Stimulated activated naive CD8-positive, alpha-beta T cell treated with anti-CD3 and anti-CD28 coated beads, Interleukin-15, Interleukin-2, amounts not matched to agents 100 ng/mL and 50 ng/mL, for 24 hours (primary cell): ENCODE data around the gene KRTAP19-8.

Source experiments
- H3K27ac Mint-ChIP-seq: one replicate; pipeline ENCODE4 v1.8.0; 2021; ENCODE audit warnings: mild to moderate bottlenecking, mixed read lengths
- H3K27me3 Mint-ChIP-seq: one replicate; pipeline ENCODE4 v1.8.0; 2021; ENCODE audit warnings: mixed read lengths
- H3K36me3 Mint-ChIP-seq: one replicate; pipeline ENCODE4 v1.8.0; 2021; ENCODE audit warnings: low read depth, mixed read lengths
- H3K4me1 Mint-ChIP-seq: one replicate; pipeline ENCODE4 v1.8.0; 2021; ENCODE audit warnings: low read depth, mixed read lengths
- H3K4me3 Mint-ChIP-seq: one replicate; pipeline ENCODE4 v1.8.0; 2021; ENCODE audit warnings: mild to moderate bottlenecking, mixed read lengths
- H3K9me3 Mint-ChIP-seq: one replicate; pipeline ENCODE4 v1.8.0; 2021; ENCODE audit warnings: mixed read lengths

The KRTAP19-8 gene

DNA sequence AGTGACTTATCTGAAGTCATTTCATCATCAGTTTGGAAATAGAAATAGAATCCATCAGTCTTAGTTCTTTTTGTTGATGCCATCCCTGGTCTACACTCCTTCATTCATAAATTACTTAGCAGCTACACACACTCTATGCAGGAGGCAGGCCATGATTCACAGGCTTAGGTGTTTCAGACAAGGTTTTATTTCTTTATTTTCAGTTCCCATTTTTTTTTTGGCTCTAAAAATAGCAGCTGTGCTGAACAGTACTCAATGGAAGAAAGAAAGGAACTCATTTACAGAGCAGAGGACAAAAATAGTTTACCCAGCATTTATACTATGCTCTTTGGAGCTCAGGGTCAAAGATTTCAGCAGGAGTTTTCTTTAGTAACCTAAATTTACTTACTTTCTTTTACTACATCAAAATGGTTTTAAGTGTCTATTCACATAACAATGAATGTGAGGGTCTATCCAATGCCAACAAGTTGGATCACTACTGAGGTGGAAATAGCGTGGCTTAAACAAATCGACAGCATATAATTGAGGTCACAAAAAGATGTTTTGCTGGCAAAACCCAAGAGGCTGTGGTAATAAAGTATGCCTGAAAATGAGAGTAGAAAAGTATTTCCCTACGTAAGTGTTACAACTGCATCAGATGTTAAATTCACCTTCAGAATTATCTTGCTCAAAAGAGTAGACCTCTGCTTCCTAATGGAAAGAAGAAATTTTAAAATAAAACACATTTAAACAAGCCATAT is 7.7 kb downstream of the KRTAP19-8 start:
- peaks cover 3% of the 10 kb centered on the region for H3K9me3 Mint-ChIP-seq
- no peaks in the 10 kb centered on the region for H3K36me3 Mint-ChIP-seq
- H3K27ac Mint-ChIP-seq, result no peak overlapping the region
- H3K27me3 Mint-ChIP-seq, result peaks cover 3% of the 10 kb centered on the region
- no peaks in the 10 kb centered on the region for H3K4me1 Mint-ChIP-seq
- no peak overlapping the region for H3K4me3 Mint-ChIP-seq

DNA sequence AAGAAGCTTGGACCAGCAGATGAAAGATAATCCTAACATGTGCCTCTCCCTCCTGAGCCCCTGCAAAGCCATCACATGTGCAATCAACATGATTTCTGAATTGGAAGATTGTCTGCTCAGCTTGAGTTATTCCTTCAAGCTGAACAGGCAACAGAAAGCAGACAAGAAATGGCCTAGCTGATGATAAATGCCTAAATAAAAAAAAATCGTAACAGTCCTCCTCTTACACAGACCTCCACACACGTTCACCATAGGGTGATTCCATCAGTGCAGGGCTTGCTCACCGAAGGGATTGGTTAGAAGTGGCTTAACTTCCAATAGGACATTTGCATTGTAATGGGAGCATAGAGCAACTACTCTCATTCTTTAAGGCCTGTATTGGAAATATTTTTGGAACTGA is 14.6 kb downstream of the KRTAP19-8 start:
- Mint-ChIP-seq H3K27ac (no peak overlapping the region), H3K9me3 (no peaks in the 10 kb centered on the region), H3K27me3 (peaks cover 31% of the 10 kb centered on the region), H3K4me3 (no peak overlapping the region), H3K36me3 (no peaks in the 10 kb centered on the region), H3K4me1 (no peaks in the 10 kb centered on the region)

DNA sequence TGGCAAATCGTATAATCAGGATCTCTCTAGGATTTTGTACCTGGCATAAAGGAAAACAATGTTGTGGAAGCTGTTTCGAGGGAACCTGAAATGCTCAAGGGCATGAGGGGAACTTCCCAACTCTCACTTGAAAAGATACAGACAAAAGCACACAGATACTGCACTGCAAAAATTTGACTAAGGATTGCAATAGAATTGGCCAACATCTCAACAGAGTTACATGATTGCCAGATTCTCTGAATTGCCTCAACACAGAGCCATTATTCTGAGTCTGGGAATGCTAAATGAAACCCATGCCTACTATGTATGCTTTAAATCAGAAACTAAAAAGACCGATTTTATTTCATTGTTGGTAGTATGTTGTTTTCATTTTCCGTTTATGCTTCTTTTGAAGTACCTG is 16.0 kb downstream of the KRTAP19-8 start:
- H3K4me1 Mint-ChIP-seq, result no peaks in the 10 kb centered on the region
- H3K4me3 Mint-ChIP-seq, result no peak overlapping the region
- no peaks in the 10 kb centered on the region for H3K9me3 Mint-ChIP-seq
- no peak overlapping the region for H3K27ac Mint-ChIP-seq
- no peaks in the 10 kb centered on the region for H3K36me3 Mint-ChIP-seq
- H3K27me3 Mint-ChIP-seq, result peaks cover 31% of the 10 kb centered on the region

DNA sequence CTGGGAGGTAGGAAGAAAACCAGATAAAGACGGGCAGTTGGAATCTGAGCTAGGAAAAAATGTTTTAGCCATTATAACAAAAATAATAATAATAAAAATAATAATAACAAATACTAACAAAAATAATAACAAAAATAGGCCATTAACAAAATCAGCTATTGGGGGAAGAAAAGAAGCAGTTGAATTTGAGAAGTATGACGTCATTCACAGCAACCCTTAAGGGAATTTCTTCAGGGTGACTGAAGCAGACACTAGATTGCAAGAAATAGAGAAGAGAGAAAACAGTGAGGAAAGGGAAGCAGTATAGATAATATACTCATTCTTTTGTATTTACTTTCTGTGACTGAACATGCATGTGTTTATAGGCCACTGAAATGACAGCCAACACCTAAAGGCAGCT is 20.0 kb downstream of the KRTAP19-8 start:
- Mint-ChIP-seq H3K4me3 (no peak overlapping the region), H3K27me3 (peaks cover 14% of the 10 kb centered on the region), H3K36me3 (no peaks in the 10 kb centered on the region), H3K9me3 (no peaks in the 10 kb centered on the region), H3K27ac (no peak overlapping the region), H3K4me1 (peaks cover under 1% of the 10 kb centered on the region)

DNA sequence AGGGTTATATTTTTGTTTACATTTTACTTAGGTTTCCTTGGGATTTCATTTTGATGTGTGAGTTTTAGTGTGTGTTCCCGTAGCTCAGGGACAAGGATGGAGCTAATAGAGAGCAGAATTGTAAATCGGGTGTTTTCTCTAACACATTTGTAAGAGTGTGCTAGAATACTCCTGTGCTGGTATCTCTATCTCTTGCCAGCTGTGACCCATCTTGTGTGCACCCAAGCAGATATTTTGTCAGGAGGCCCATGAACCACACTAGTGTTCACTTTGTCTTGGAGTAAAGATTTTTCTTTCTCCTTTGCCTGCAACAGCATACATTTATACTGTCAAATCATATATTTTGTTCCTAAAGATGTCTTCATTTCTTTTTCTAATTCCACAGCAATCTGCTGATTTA is 23.4 kb downstream of the KRTAP19-8 start:
- Mint-ChIP-seq H3K27me3 (peaks cover 3% of the 10 kb centered on the region), H3K4me3 (no peak overlapping the region), H3K27ac (no peak overlapping the region), H3K9me3 (no peaks in the 10 kb centered on the region), H3K36me3 (no peaks in the 10 kb centered on the region), H3K4me1 (peaks cover 18% of the 10 kb centered on the region)

DNA sequence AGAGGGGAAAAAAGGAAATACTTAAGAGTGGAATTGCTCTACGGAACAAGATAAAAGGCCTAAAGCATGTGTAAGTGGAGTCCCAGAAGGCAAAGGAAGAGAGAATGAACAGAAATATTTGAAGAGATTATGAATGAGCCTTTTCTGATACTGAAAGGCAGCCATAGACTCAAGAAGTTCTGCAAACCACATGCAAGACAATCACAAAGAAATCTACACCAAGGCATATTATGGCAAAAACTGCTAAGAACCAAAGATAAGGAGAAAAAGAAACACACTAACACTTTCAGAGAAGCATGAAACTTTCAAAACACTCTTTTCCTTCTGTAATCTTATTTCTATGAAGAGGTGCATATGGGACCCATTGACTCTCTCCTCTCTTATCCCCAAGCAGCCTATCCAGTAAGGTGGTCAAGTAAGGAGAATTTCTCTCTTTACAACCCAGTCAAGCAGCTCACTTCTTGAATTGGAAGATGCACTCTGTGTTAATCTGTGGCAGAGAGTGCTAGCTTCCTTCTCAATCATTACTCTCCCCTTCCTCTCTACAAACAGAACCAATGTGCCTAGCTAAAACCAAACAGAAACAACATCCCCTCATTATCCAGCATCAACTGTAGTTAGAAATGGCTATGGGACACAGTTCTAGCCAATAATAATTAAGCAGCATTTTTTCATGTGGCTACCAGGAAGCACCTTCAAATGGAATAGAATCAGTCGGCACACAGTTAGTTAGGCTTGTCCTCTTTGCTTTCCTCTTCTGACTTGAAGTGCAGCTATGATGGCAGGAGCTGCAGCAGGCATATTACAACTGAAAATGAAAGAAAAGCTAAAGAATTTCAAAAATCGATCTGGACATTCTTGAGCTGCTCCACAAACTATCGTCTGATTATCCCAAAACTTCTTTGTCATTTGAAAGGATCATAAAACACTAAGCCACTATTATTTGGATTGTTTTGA is 25.9 kb downstream of the KRTAP19-8 start:
- peaks cover 18% of the 10 kb centered on the region for H3K4me1 Mint-ChIP-seq
- no peak overlapping the region for H3K4me3 Mint-ChIP-seq
- peak overlapping the region; percentile 13 for H3K27ac Mint-ChIP-seq
- no peaks in the 10 kb centered on the region for H3K9me3 Mint-ChIP-seq
- no peaks in the 10 kb centered on the region for H3K36me3 Mint-ChIP-seq
- H3K27me3 Mint-ChIP-seq, result no peaks in the 10 kb centered on the region

DNA sequence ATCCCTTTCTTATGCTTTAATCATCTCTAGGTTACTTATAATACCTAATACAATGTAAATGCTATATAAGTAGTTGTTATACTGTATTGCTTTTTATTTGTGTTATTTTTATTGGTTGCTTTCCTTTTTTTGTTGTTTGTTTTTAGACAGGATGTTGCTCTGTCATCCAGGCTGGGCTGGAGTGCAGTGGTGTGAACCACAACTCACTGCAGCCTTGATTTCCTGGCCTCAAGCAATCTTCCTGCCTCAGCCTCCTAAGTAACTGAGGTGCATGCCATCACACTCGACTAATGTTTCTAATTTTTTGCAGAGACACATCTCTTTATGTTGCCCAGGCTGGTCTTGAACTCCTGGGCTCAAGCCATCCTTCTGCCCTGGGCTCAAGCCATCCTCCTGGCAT is 26.9 kb downstream of the KRTAP19-8 start:
- peaks cover 18% of the 10 kb centered on the region for H3K4me1 Mint-ChIP-seq
- H3K9me3 Mint-ChIP-seq, result no peaks in the 10 kb centered on the region
- H3K4me3 Mint-ChIP-seq, result no peak overlapping the region
- no peak overlapping the region for H3K27ac Mint-ChIP-seq
- H3K36me3 Mint-ChIP-seq, result no peaks in the 10 kb centered on the region
- H3K27me3 Mint-ChIP-seq, result no peaks in the 10 kb centered on the region

DNA sequence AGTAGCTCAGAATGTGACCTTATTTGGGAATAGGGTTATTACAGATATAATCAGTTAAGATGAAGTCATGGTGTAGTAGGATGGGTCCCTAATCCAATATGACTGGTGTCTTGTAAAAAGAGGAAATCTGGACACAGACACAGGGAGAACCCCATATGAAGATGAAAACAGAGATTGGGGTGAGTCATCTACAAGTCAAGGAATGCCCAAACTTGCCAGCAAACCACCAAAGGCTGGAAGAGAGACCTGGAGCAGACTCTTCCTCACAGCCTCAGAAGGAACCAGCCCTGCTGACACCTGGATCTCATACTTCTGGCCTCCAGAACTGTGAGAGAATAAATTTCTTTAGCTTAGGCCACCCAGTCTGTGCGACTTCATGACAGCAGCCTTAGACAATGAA is 29.9 kb downstream of the KRTAP19-8 start:
- Mint-ChIP-seq H3K4me1 (peaks cover 18% of the 10 kb centered on the region), H3K36me3 (no peaks in the 10 kb centered on the region), H3K27me3 (no peaks in the 10 kb centered on the region), H3K27ac (no peak overlapping the region), H3K4me3 (no peak overlapping the region), H3K9me3 (no peaks in the 10 kb centered on the region)

DNA sequence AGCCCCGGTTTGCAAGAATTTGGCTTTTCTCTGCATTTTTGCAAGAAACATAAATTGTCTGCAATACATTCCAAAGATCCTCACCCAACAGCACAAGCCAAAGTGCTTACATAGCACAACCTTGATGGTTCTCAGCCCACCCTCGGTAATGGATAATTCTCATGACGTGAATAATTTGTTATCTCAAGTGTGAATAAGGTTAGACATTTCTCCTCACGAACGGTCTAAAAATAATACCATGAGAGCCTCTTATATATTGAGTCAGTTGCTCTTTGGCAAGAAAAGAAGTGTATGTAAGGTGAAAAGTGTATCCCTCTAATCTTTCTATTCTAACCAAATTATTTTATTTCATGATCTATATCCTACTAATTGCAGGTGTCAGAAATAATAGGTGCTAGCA is 33.3 kb downstream of the KRTAP19-8 start:
- no peaks in the 10 kb centered on the region for H3K9me3 Mint-ChIP-seq
- H3K36me3 Mint-ChIP-seq, result no peaks in the 10 kb centered on the region
- H3K4me3 Mint-ChIP-seq, result no peak overlapping the region
- H3K27ac Mint-ChIP-seq, result no peak overlapping the region
- no peaks in the 10 kb centered on the region for H3K4me1 Mint-ChIP-seq
- H3K27me3 Mint-ChIP-seq, result no peaks in the 10 kb centered on the region

DNA sequence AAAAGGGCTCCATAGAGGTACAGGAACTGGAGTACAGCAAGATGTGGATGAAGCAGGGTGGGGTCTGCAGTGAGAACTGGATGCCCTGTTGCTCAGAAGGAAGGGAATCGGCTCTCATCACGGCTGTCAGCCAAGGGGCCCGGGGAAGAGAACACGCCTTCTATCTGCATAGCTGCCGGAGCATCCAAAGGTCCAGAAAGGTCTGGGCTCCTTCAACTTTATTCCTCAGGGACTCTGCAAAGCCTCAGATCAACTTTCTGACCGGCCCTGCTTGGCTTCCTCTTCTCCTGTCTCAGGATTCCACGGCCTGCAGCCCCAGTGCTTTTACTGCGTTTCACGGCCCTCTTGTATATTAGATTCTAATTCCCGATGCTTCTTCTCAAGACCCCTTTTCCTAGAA is 34.8 kb downstream of the KRTAP19-8 start:
- Mint-ChIP-seq H3K9me3 (no peaks in the 10 kb centered on the region), H3K4me1 (no peaks in the 10 kb centered on the region)

DNA sequence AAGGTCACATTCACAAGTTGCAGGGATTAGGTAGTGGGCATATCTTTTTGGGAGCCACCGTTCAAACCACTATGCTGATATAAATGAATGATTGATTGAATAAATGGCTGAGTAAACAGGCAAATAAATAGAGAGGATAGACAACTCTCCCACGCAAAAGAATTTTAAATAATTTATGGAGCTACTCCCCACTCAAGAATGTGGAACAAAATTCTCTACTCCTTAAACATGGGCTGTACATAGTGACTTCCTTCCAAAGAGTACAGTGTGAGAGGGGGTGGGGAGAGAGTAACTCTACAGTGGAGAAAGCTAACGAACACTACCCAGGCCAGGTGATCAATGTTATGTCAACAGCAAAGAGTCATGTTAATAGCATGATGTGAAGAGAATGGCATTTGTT is 40.7 kb downstream of the KRTAP19-8 start:
- no peak overlapping the region for H3K27ac Mint-ChIP-seq
- H3K4me1 Mint-ChIP-seq, result no peaks in the 10 kb centered on the region
- H3K27me3 Mint-ChIP-seq, result no peaks in the 10 kb centered on the region
- H3K4me3 Mint-ChIP-seq, result no peak overlapping the region
- no peaks in the 10 kb centered on the region for H3K9me3 Mint-ChIP-seq
- no peaks in the 10 kb centered on the region for H3K36me3 Mint-ChIP-seq

More for the DNA sequence above, 34.8 kb downstream of the KRTAP19-8 start:
- Mint-ChIP-seq H3K36me3 (no peaks in the 10 kb centered on the region), H3K27ac (no peak overlapping the region), H3K4me3 (no peak overlapping the region), H3K27me3 (no peaks in the 10 kb centered on the region)

DNA sequence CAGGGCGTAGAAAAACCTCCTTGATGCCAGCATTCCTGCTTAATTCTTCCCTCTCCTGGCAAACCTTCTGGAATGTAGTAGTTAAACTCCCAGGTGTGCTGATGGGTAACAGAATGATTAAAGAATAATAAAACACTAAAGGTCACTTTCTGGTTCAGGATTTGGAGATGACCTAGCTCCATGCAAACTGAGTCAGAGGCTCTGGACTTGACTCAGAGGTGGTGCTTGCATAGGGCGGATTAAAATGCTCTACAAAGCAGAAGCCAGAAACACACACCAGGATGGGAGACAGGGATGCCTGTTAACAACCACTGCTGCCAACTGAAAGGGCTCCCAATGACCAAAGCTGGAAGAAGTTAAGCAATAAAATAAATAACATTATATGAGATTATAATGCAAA is 41.5 kb downstream of the KRTAP19-8 start:
- Mint-ChIP-seq H3K4me1 (no peaks in the 10 kb centered on the region), H3K4me3 (no peak overlapping the region), H3K9me3 (no peaks in the 10 kb centered on the region), H3K27ac (no peak overlapping the region), H3K36me3 (no peaks in the 10 kb centered on the region), H3K27me3 (peaks cover 2% of the 10 kb centered on the region)

DNA sequence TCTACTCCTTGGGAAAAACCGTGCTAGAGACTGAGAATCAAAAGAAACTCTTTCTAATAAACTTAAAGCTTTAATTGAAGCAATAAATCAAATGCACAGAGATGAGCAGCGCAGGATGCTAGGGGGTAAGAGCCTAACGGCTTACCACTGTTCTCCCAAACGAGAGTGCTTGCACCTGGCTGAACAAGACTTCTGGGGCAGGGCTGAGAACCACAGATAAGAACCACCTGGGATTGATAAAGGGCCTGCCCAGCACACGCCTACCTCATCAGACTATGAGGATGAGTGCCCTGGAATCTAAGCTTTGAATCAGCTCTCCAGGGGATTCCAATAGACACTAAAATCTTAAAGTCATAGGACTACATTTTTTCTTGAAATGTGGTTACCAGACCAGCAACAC is 43.3 kb downstream of the KRTAP19-8 start:
- peaks cover 2% of the 10 kb centered on the region for H3K27me3 Mint-ChIP-seq

DNA sequence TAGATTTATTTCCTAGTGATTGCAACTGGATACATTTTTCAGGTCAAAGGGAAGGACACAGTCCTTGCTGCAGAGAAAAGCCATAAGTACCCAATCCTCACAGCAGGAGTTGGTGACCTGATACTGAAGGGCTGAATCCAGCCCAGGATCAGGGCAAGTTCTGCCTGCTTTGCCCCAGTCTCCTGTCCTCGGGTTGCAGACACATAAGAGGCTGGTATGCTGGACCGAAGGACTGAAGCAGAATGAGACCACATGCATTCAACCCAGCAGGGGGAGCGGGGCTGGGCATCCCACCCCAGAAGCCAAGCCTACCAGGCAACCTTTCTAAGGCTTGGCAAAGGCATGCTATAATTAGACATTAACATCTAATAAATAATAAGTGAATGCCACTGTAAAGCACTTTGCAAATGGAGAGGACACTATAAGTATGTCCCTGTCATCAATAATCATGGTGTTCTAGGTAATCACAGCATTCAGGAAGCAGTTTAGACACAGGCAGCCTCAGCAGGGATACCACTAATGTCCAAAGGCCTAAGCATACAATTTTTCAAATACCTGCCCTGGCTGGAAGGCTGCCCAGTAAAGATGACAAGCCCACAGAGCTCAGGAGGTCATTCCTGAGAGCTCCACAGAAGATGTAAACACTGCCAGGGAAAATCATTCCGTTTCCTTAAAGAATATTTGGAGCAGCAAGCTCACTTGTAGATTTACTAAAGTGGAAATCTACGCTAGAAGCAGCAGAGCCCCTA is 47.6 kb downstream of the KRTAP19-8 start:
- no peaks in the 10 kb centered on the region for H3K9me3 Mint-ChIP-seq
- no peaks in the 10 kb centered on the region for H3K4me1 Mint-ChIP-seq
- no peaks in the 10 kb centered on the region for H3K36me3 Mint-ChIP-seq
- H3K27ac Mint-ChIP-seq, result no peak overlapping the region
- H3K27me3 Mint-ChIP-seq, result peaks cover 5% of the 10 kb centered on the region
- no peak overlapping the region for H3K4me3 Mint-ChIP-seq

More for the DNA sequence above, 43.3 kb downstream of the KRTAP19-8 start:
- Mint-ChIP-seq H3K36me3 (no peaks in the 10 kb centered on the region), H3K4me1 (no peaks in the 10 kb centered on the region), H3K27ac (no peak overlapping the region), H3K9me3 (no peaks in the 10 kb centered on the region), H3K4me3 (no peak overlapping the region)

DNA sequence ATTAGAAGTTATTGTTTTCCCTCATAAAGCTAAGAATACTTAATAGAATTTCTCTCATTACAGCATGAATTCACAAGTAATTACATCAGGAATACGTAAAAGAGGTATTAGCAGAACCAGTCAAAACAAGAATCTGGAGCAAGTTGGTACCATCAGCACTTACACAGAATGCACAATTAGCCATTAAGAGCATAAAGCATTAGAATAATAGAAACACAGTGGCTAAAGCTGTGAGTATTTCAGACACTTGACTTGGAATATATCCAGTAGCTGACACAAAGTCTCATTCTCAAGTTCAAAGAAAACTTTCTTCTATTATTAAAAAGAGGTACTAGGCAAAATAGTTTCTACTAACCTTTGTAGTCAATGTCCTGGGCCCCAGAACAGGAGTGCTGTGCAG is 49.6 kb downstream of the KRTAP19-8 start:
- no peak overlapping the region for H3K27ac Mint-ChIP-seq
- peaks cover 7% of the 10 kb centered on the region for H3K27me3 Mint-ChIP-seq
- H3K4me1 Mint-ChIP-seq, result no peaks in the 10 kb centered on the region
- no peaks in the 10 kb centered on the region for H3K9me3 Mint-ChIP-seq
- no peaks in the 10 kb centered on the region for H3K36me3 Mint-ChIP-seq
- no peak overlapping the region for H3K4me3 Mint-ChIP-seq
